Measurements from ENCODE around the gene PLEKHA1.

PLEKHA1 gene

DNA sequence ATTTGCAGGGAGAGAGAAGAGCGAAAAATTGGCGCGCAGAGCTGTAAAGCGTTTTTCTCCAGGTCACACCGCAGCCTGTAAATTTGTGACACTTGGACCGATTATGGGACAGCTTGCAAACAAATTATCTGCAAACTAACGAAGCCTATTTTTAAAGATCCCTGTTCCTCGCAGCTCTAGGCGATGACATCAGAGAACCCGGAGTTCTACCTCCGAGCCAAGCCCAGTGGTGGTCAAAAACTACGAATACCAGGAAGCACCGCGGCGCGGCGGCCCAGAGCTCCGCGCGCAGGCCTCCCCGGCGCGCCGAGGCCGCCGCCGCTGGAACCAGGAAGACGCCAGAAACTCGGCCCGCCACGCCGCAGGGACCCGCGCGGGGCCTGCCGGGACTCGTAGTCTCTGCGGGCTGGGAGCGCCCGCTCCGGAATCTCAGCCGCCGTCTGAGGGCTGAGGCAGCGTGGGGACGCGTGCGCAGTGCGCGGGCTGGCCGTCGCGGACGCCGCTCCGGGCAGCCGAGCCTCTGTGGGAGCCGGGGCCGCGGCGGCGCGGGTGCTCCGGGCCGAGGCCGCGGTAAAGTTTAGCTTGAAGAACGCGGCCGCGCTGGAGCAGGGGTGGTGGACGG is at the start of gene PLEKHA1:
Gene PLEKHA1 (plus strand): TSS at position 472 of the 622 bp plus-strand sequence. CDS start 18,493 bp downstream, outside the sequence.
- peak; percentile 86 to 91 (median 90) for DNase-seq (ENCODE audit: low read depth in 3 of 3)

DNA sequence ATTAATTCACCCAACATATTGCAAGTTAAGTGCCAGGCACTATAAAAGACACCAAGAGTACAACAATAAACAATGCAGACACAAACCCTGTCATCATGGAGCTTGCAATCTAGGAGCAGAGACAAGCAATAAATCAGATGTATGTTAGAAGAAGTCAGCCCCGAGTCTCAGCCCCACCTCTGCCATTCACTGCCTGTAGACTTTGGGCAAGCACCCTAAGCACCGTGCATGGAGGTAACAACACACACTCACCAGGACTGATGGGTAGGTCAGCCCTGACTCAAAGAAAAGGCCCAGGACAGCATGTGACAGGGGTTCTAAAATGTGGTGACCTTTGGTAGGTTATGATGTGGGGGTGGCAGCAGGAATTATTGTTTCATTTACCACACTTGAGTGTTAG is 49.3 kb upstream of the PLEKHA1 start:
- no peak for DNase-seq (ENCODE audit: low read depth in 3 of 3)

DNA sequence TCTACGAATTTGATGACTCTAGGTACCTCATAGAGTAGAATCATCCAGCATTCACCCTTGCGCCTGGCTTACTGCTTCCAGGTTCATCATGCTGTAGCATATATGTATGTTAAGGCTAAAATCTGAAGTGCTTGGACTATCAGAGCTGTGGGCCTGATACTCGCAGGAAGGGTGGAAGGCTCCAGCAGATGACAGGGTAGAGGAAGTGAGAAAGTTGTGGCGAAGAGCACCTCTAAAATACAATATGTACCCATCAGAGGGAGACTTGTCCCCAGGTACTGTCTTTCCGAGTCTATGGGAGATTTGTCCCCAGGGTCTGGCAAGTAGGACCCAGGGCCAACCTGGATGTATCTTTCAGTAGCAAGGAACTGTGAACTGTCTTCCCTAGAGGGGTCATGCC is 48.1 kb upstream of the PLEKHA1 start:
- DNase-seq (ENCODE audit: low read depth in 3 of 3), result no peak

DNA sequence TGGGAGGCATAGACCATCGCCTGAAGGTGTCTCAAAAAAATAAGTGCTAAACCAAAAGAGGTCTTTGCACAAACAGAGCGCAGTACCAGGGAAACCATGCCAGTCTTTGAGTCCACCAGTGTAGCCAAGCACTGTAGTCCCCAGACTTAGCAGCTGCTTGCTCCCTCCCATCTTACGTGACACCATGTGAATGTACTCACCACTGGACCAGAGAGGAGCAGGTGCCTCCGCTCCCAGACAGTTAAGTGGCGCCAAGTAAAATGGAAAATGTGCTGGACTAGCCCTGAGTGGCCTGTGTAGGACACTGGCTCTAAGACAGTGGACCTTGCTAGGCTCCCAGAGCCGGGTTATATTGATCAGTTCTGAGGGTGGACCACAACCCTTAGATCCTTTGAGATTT is 47.7 kb upstream of the PLEKHA1 start:
- no peak for DNase-seq (ENCODE audit: low read depth in 3 of 3)

DNA sequence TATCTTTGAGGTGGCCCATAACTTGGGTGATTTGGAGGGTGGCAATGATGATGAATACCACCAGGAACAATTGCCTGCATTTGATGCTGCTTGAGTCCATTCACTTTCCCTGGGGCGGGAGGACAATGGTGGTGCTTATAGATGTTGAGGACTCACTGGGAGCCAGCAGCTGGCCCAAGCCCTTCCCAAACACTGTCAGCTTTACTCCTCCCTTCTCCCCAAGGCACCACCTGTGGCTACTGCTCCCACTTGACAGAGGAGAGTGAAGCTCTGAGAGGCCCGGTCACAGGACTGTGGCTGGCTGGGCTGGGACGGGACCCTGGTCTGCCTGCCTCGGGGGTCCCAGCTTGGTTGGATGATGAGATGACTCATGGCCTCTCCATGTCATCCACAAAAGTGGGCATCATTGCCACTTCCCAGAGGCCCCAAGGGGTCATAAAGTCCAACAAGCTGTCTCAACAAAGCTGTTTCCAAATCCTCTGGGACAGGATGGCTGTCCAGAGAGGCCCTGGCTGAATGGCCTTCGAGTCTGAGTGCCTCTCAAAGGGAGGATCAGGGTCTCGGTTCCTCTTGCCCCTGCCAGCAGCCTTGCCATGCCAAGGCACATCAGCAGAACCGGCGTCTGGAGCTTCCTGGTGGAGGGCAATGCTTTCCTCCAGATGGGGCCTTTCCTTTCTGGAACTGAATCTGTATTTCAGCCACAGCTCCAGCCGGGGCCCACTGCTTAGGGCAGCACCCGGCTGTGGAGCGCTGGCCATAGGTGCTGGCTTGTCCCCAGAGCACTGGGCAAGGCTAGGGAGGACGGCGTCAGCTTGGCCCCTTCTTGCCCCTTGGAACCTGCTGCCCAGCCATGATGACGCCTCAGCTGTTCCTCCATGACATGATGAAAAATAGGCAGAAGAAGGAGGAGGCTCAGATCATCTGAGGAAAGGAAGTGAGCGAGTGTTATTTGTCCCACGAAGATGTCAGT is 47.0 kb upstream of the PLEKHA1 start:
- DNase-seq (ENCODE audit: low read depth in 3 of 3), result no peak

DNA sequence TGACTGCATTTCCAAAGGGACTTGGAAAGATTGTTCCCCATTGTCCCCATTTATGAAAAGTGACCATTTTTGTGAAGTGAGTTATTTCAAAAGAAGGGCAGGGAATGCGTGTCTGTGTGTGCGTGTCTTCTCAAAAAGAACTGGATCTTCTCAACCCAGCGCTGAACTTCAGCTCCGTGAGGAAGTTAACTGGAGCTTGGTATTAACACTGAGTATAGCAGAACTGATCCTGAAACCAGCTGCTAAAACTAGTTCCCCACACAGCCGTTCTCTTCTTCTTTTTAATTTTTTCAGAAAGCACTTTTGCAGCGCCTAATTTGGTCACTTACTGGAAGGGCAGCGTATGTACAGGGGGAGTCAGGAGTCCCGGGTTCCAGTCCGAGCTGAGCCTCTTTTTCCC is 45.8 kb upstream of the PLEKHA1 start:
- no peak for DNase-seq (ENCODE audit: low read depth in 3 of 3)

DNA sequence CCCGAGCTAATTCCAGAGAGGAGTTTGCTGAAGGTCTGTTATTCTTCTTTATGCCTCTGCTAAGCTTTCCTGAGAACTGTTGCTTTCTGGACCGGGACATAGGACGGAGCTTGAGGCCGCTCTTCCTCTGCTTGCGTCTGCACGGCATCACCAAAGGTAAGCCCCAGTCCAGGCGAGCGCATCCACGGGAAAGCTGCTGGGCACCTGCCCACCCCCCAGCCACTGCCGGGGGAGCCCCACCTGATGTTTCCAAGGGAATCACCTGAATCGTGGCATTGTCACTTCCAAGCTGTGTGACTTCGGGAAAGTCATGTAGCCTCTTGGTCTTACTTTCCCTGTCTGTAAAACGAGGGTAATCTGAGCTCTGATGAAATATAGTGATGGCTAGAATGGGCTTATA is 45.1 kb upstream of the PLEKHA1 start:
- DNase-seq (ENCODE audit: low read depth in 3 of 3), result no peak

DNA sequence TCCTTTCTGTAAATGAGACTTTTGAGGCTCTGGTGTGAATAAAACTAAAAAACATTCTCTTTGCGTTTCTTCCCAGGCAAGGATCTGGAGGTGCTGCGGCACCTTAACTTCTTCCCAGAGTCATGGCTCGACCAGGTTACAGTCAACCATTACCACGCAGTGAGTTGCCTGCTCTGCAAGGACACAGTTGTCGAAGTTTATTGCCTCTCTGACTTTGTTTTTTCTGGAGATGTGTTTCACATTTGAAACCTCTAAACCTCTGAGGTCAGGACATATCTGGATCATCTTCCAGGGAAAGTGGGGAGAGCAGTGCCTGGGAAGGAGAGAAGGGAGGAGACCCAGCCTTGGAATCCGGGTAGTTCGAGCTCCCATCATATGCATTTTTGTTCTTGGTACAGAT is 43.4 kb upstream of the PLEKHA1 start:
- DNase-seq (ENCODE audit: low read depth in 3 of 3), result no peak

DNA sequence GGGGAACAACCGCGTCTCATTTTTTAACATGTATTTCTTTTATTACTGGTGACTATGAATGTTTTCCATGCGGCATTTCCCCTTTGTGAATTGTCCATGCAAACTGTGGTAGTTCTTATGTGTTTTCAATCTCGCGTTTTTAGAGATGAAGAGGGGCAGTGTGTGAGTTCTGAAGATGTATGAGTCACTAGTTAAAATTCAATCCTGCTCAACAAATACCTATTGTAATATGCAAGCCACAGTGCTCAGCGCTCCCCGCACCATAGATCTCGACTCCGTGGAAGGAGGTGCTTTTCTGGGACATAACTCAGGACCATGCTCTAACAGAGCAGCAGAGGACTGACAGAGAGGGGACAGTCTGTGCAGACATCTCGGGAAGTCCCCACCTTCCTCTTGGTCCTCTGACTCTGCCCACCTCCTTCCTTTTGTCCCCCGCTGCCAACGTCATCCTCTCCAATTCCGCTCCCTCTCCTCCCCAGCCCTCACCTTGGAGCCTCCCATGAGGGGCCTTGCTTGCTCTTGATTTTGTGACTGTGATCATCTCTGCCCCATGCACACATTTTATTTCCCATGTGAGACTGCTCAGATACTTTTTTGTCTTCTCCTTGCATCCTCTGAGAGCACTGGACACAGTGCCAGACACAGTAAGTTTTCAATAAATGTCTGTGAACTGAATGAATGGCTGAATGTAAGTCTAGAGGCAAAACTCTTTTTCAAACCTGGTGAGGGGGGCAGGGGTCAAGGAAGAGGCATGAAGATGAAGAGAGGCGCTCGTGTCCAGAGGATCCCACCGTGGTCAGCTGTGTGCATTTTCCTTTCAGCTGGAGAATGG is 42.7 kb upstream of the PLEKHA1 start:
- no peak for DNase-seq (ENCODE audit: low read depth in 3 of 3)

DNA sequence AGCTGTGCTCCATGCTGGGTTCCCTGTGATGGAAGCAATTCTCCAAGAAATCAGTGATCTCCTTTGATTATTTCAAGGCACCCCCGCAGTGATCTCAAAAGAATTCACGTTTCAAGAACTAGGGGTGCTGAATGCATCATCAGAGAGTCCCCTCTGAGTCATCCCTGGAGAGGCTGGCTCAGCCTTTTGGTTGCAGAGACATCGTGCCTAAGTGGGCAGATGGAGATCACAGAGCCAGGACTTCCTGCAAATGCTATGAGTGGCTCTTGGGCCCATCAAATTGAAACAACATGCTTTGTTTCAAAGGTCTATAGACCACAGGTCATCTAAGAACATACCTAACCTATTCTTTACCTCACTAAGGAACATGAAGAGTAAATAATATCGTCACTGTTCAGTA is 41.5 kb upstream of the PLEKHA1 start:
- DNase-seq (ENCODE audit: low read depth in 3 of 3), result no peak

DNA sequence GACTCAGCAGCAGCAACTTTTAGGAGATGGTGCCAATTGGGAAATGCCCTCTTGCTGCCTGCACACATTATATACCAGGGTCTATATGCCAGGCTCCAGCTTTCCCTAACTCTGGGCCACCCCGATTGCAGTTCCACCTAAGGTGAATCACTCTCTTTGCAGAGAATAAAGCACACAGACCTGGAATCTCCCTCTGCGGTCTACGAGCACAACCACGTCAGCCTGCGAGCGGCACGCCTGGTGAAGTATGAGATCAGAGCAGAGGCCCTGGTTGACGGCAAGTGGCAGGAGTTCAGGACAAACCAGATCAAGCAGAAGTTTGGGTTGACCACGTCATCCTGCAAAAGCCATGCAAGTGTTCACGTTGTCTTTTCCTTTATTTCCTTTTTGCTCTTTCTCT is 38.2 kb upstream of the PLEKHA1 start:
- no peak for DNase-seq (ENCODE audit: low read depth in 3 of 3)

DNA sequence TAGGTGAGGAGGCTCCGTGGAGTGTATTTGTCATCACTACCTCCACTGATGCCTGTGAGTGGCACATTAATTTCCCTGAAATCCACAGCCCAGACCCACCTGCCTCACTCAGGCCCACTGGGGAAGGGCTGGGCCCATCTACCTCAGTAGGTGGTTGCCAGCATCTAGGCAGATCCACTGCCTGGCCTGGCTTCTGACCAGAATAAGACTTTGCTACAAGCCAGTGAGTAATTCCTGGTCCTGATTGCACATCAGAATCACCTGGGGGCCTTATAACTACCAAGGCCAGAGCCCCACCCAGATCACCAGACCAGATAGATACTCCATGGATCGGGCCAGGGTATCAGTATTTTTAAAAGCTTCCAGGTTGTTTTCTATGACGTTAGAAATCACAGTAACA is 37.5 kb upstream of the PLEKHA1 start:
- DNase-seq (ENCODE audit: low read depth in 3 of 3), result no peak

DNA sequence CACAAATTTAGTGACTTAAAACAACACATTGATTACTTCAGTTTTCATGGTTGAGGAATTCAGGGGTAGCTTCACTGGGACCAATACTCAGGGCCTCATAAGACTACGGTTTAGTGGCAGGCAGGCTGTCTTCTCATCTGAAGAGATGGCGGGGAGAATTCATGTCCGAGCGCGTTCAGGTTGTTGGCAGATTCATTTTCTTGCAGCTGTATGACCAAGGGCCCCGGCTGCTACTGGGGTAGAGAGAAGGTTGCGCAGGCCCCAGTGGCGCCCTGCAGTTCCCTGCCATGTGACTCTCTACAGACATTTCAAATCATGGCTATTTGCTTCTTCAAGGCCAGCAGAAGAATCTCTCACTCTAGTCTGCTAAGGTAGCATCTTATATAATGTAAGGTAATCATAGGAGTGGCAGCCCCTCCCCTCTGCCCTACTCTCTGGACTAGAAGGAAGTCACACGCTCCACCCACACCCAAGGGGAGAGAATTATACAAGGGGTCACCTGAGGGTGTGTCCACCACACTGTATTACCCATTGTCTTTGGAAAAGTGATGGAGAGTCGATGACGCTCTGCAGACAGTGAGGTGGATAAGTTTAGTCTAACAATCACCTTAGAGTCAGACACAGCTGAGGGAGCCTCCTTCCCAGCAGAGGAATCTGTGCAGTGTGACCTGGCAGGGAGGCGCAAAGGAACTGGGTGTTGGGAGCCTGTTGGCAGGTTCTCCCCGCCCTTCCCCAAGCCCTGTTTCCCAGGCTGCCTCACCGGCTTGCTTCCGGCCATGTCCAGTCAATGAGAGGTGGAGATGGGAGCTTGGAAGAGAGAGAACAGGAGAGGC is 35.7 kb upstream of the PLEKHA1 start:
- DNase-seq (ENCODE audit: low read depth in 3 of 3), result no peak

DNA sequence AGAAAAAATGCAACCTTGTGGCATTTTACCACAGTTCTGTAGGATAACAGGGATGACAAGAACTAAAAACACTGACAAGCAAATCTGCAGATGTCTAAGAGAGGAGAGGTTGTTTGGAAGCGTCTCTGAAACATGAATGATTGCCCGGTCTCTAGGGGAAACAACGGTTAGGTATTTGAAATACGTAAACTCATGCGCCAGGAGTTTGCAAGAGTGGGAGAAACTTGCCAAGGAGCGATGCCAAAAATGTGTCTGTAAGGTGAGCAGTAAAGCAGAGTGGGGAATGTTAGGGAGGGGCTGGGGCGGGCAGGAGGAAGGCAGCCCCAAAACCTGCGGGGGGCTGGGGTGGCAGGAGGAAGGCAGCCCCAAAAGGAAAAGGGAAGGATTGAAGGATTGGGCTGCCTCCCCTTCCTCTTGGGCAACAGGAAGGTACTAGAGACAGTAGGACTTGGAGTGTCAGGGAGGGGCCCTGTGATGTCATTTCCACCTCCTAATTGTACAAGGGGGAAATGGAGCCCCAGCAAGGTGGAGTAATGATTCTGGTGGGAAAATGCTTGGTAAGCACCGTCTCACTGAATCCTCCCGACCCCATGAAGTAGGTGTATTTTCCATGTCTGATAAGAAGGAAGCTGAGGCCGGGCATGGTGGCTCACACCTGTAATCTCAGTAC is 33.2 kb upstream of the PLEKHA1 start:
- no peak for DNase-seq (ENCODE audit: low read depth in 3 of 3)

DNA sequence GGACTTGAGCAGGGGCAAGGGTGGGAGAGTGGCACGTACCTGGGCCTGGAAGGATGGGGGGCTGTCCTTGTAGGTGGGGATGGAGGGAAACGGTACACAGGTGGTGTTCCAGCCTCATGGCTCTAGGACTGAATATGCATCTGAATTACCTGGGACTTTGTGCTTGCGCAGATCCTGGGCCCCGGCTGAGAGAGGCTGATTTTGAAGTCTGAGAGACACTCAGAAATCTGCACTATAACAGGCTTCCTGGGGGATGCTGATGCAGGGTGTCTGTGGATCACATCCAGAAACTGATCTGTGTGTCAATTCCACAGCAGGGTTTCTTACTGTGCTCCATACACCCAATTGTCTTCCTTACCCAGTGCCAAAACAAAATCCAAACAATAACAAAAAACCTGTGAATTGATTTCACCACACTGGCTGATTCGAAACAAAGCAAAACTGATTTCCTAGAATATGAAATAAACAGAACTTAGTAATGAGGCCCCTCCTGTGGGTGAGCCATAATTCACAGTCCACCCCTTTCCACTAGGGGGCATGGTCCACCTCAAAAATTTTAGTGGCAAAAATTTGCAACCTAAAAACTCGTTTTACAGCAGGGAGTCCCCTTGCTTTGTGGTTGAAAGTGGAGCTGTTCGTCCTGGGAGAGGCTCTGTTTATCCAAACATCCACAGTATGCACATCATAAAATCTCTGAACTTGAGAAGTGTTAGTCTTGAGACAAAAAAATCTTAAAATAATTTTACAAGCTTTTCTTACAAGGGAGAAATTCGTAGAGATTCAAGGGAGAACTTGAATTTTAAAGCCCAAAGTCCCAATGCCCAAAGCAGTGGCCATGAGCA is 32.0 kb upstream of the PLEKHA1 start:
- DNase-seq (ENCODE audit: low read depth in 3 of 3), result peak; percentile 32 to 51 (median 35)

DNA sequence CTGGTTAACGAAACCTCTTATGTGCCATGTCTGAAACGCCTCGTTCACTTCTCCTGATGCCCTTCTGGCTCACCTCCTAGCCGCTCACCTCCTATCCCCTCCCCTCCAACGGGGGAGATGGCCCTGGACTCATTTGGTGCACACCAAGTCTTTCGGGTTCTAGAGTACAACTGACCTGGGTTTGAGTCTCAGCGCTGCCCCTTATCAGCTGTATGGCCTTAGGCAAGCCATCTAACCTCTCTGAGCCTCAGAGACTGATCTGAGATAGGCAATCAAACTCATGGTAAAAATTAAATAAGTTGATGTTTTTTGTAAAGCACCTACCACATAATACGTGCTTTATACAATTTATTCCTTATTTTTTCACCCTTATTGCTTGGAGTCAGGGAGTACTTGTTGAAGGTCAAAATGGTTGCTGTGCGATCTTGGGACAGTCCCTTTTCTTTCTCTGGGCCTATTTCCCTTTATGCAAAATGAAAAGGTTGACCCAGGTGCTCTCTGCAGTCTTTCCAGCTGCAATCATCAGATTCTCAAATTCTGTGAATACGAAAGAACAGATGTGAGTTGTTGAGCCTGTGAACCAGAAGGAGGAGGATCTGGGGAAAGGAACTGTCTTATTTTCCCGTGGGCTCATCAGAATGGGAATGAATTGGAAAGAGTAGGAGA is 31.2 kb upstream of the PLEKHA1 start:
- DNase-seq (ENCODE audit: low read depth in 3 of 3), result no peak

DNA sequence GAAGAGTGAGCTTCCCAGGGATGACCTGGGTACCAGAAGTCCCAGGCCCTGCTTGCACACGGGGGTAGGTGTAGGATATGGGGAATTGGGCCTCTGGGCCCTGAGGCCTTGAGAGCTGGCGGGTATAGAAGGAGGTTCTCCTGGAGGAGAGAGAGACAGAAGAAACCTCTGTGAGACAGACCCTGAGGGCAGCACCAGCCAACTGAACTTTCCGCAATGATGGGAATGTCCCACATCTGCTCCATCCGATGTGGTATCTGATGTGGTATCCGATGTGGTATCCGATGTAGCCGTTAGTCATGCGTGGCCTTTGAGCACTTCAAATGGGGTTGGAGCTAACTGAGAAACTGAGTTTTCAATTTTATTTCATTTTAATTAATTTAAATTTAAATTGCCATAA is 30.6 kb upstream of the PLEKHA1 start:
- no peak for DNase-seq (ENCODE audit: low read depth in 3 of 3)

DNA sequence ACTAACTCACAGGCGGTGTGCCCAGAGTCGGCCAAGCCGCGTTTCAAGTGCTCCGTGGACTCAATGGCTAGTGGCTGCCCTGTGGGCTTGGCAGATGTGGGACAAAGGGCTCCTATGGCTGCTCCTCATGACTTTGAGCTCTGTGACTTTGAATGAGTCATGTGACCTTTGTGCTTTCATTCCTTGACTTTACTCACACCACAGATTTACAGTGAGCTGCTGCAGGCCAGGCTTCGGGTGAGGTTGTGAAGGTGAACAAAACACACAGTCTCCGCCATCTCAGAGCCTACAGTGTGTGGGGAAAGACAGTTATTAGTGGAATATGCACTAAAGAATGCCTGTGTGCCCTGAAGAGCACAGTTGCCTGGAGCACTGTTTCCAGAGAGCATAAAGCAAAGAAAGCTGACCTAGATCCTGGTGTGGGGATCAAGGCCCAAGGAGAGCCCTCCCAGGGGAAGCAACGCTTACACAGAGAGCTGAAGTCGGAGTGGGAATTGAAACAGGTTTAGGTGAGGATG is 29.7 kb upstream of the PLEKHA1 start:
- DNase-seq (ENCODE audit: low read depth in 3 of 3), result no peak

DNA sequence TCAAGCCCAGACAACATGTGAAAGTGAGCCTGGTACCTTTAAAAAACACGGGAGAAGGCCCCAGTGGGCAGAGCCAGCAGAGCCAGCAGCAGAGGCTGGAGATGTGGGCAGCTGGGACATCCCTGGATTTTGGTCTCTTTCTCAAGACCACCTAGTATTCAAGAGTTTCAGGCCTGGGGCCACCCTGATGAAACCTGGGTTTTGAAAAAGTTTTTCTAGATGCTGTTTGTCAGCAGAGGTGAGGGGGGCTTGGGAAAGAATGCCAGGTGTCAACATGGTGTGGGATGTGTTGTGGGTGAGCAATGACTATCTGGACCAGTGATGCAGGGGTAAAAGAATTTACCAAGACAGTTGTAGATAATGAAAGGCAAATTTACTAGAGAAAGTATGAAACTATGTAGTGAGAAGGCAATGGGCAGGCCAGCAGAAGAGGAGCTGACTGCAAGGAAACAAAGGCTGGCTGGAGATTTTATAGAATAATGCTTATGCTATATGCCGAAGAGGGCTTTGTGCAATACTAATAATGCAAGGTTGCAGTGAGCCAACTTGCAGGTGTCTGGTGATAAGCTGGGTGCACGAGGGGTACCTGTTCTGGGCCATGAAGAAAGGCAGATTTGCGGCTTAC is 28.1 kb upstream of the PLEKHA1 start:
- no peak for DNase-seq (ENCODE audit: low read depth in 3 of 3)
